ENCODE data around the gene PSMA2.

Gene PSMA2

GRCh38 chr7:42931447-42931833 lies 534 bp downstream of the PSMA2 start:
- no peak for TF ChIP-seq CTCF (IDR thresholded peaks at IDR 0.05; ENCODE audit: control insufficient read depth, extremely low read depth, insufficient read depth)
- H3K4me3 ChIP-seq (ENCODE audit: low read depth, low read length), result peak overlapping the region; percentile 76
- no peak for DNase-seq (ENCODE audit: low read depth)

- no peak for DNase-seq (ENCODE audit: low read depth)
- TF ChIP-seq CTCF (IDR thresholded peaks at IDR 0.05; ENCODE audit: control insufficient read depth, extremely low read depth, insufficient read depth), result no peak
- H3K4me3 ChIP-seq (ENCODE audit: low read depth, low read length), result peak overlapping the region; percentile 76
Observed at GRCh38 chr7:42930889-42931288, 1.1 kb downstream of the PSMA2 start.

- DNase-seq (ENCODE audit: low read depth), result no peak
- no peak for TF ChIP-seq CTCF (IDR thresholded peaks at IDR 0.05; ENCODE audit: control insufficient read depth, extremely low read depth, insufficient read depth)
- H3K4me3 ChIP-seq (ENCODE audit: low read depth, low read length), result no peak overlapping the region
Observed at GRCh38 chr7:42929449-42929848, 2.5 kb downstream of the PSMA2 start.

- no peak for TF ChIP-seq CTCF (IDR thresholded peaks at IDR 0.05; ENCODE audit: control insufficient read depth, extremely low read depth, insufficient read depth)
- DNase-seq (ENCODE audit: low read depth), result no peak
- no peak overlapping the region for H3K4me3 ChIP-seq (ENCODE audit: low read depth, low read length)
Observed at GRCh38 chr7:42928754-42929153, 3.2 kb downstream of the PSMA2 start.

- TF ChIP-seq CTCF (IDR thresholded peaks at IDR 0.05; ENCODE audit: control insufficient read depth, extremely low read depth, insufficient read depth), result no peak
- no peak for DNase-seq (ENCODE audit: low read depth)
- H3K4me3 ChIP-seq (ENCODE audit: low read depth, low read length), result no peak overlapping the region
Observed at GRCh38 chr7:42926204-42926603, 5.8 kb downstream of the PSMA2 start.

GRCh38 chr7:42925630-42926029 lies 6.3 kb downstream of the PSMA2 start:
- DNase-seq (ENCODE audit: low read depth), result no peak
- H3K4me3 ChIP-seq (ENCODE audit: low read depth, low read length), result no peak overlapping the region
- TF ChIP-seq CTCF (IDR thresholded peaks at IDR 0.05; ENCODE audit: control insufficient read depth, extremely low read depth, insufficient read depth), result no peak

GRCh38 chr7:42924223-42924838 lies 7.6 kb downstream of the PSMA2 start:
- no peak overlapping the region for H3K4me3 ChIP-seq (ENCODE audit: low read depth, low read length)
- DNase-seq (ENCODE audit: low read depth), result peak; percentile 28
- no peak for TF ChIP-seq CTCF (IDR thresholded peaks at IDR 0.05; ENCODE audit: control insufficient read depth, extremely low read depth, insufficient read depth)

Data from LNCaP clone FGC (cell line).